ENCODE data around the gene NBEA. TPM values are rescaled to one million over a fixed set of nuclear protein-coding genes. Genes with fewer than 3 reads are reported as not detected.
A peak's percentile ranks its signal among the peaks of the same experiment; 100 is the strongest.
"Not testable (repeated sequence)": the region's sequence is repeated elsewhere in the genome, so short reads cannot be mapped to it uniquely, and the experiment has no call there.

Gene NBEA
- total RNA-seq, 1 experiment from 2014 or later: 1.9 TPM

DNA sequence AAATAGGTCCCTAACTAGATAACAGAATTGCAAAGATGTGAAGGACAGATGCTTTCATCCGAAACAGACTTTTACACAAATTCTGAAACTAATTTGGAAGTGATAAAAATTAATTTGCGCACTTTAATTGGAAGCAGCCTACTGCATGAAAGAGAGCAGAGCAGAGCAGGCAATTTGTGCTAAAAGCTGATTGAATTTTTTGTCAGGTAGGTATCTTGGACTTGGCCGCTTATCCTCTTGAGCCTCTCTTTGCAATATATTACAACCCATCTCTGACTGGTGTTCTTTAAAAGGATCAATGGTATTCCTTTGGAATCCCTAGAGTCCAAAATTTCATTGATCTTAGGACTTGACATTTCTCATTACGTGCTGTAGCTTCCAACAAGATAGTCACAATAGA, 717.7 kb downstream of the NBEA start:
- no peak for DNase-seq (ENCODE audit: low read depth)

GRCh38 chr13:35664747-35665146, 722.7 kb downstream of the NBEA start:
- no peak for DNase-seq (ENCODE audit: low read depth)

DNA sequence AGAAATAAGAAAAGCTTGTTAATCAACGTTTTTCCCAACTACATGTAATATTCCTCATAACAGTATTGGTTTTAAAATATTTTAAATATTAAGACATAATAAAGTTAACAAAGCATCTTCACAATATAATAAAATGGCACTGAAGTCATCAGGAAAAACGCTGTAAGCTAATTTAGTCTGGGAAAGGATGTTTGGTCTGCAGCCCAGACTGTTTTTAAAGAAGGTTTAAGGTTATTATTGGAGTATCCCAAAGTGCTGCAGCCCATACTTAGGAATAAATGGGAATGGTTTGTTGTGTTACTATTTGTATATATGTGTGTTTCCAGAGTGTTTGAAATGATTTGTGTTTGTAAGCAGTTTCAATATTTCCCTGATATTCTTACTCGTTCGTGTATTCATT, 727.3 kb downstream of the NBEA start:
- no peak for DNase-seq (ENCODE audit: low read depth)

GRCh38 chr13:35672611-35673010, 730.5 kb downstream of the NBEA start:
- DNase-seq (ENCODE audit: low read depth): no peak

DNA sequence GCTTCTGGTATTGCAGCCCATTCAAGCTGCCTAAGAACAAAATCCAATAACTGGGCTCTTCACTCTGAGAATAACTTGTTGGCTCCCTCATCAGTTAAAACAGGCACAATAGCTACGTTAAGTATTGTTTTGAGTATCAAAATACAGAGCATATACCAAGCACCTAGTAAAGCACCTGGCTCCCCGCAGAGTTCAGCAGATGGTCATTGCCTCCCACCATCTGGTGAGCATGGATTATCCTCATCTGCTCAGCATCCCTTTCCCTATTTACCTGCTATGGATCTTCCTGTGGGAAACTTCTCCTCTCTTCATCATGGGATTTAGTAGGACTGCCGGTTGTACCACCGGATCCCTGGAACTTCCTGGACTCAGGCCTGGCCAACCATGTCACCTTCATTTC, 733.6 kb downstream of the NBEA start:
- DNase-seq (ENCODE audit: low read depth): no peak

- DNase-seq (ENCODE audit: low read depth): not testable (repeated sequence)
Observed at GRCh38 chr13:35677863-35678262, 735.8 kb downstream of the NBEA start.

DNA sequence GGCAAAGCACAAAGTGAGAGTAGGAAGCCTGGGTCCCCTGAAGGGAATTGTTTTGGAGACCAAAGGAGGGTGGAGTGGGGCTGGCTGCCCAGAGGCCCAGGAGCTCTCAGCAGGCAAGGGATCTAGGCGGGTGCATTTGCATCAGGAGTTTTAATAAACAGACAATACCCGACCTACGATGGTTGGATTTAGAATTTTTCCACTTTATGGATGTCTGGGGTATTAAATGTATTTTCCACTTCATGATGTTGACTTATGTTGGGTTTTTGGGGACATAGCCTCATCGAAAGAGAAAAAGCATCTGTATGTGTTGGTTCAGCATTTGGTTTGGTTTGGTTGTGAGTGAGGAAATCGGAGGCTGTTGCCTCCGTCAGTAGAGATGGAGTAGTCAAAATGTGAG, 739.6 kb downstream of the NBEA start:
- no peak for DNase-seq (ENCODE audit: low read depth)

DNA sequence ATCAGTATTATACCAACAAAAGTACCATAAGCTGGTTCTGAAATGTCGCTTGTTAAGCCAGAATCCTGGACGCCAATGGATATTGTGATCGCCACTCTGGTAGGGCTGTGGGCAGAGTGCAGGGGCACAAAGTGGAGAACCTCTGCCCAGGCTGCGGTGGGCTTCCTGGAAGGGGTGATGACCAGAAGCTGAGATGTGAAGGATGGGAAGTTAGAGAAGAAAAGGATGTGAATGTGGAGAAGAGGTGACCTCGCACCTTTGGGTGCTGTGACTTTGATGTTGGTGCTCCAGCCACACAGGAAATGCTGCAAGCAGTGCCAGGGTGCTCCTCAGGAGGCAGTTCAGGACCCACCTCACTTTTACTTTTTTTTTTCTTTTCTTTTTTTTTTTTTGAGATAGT, 742.4 kb downstream of the NBEA start:
- no peak for DNase-seq (ENCODE audit: low read depth)

DNA sequence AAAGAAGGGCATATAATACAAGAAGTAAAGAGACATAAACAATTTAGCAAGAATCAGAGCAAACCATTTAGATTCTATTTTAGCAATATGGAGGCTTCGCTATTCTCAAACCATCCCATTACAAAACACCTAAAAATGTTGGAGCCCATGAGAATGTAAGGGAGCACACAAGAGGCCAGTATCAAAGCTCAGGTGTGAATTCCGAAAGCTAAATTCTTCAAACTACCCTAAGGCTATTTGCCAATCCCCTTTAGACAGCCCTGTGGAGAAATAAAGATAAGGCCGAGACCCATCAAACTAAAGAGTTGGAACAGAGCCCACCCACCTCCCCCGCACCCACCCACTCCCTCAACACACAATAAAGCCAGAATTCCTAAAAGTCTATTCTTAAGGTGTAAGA, 745.3 kb downstream of the NBEA start:
- DNase-seq (ENCODE audit: low read depth): no peak

DNA sequence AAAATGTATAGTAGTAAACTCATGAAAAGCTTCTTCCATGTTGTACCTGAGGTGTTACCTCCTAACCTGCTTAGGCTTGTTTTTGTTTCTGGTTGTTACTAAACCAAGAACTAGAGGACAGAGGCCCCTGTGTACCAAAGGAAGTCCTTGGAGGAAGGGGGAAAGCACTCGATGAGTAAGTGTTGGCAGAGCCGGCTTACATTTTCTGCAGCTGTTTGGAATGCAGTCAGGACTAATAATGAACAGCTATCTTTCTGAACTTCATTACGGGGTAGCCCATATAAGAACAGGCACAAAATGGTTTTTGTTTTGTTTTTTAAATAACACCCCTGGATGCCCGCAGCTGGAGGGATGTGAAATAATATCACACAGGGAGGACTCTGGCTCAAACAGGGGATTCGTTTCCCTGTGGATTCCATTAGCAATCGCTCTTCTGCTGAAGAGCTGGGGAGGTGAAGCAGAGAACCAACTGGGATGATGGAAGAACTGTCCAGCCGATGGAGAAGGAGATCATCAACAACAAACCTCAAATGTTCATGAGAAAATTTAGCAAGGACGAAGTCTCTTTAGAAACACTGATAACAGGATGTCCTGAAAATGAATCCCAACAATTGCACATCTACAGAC, 748.6 kb downstream of the NBEA start:
- no peak for DNase-seq (ENCODE audit: low read depth)

- no peak for DNase-seq (ENCODE audit: low read depth)
Observed at GRCh38 chr13:35693134-35693784, 751.2 kb downstream of the NBEA start.

GRCh38 chr13:35694031-35694430, 752.0 kb downstream of the NBEA start:
- no peak for DNase-seq (ENCODE audit: low read depth)

GRCh38 chr13:35694549-35695447, 752.7 kb downstream of the NBEA start:
- DNase-seq (ENCODE audit: low read depth): no peak

GRCh38 chr13:35695448-35695770, 753.3 kb downstream of the NBEA start:
- DNase-seq (ENCODE audit: low read depth): no peak

DNA sequence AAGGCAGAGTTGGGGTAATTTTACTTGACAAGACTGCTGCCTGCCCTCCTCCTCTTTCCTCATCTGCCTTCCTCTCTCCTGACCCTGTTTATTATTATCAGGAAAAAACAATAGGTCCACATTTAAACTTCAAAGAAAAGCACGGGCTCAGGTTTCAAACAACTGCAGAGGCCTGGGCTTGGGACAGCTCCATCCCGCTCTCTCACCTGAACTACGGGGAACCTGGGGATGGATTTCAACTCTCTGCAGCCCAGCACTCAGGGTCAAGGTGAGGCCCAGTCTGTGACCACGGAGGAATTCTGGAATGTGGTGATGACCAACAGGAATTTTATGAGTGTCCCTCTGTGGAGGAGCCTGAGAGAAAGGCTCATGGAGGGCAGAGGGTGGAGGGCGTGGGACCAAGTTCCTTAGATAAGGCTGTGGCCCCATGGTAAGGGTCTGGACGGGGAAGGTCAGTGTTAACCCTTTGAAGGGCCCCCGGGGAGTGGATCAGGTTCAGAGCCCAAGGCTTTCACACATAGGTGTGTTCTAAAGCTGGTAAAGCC, 755.2 kb downstream of the NBEA start:
- DNase-seq (ENCODE audit: low read depth): no peak

GRCh38 chr13:35698911-35699576, 757.0 kb downstream of the NBEA start:
- DNase-seq (ENCODE audit: low read depth): peak; percentile 38

- peak; percentile 39 for DNase-seq (ENCODE audit: low read depth)
Observed at GRCh38 chr13:35699825-35700510, 757.9 kb downstream of the NBEA start.

- no peak for DNase-seq (ENCODE audit: low read depth)
Observed at GRCh38 chr13:35700671-35701070, 758.6 kb downstream of the NBEA start.

GRCh38 chr13:35702316-35702715, 760.2 kb downstream of the NBEA start:
- no peak for DNase-seq (ENCODE audit: low read depth)

DNA sequence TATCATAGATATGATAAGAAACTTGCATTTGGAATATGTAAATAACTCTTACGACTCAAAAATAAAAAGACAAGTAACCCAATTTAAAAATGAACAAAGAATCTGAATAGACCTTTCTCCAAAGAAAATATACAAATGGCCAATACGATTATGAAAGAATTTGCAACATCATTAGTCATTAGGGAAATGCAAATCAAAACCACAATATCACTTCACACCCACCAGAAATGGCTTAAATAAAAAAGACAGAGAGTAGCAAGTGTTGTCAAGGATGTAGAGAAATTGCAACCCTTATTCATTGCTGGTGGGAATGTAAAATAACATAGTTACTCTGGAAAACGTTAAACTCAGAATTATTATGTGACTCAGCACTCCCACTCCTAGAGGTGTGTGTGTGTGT, 761.0 kb downstream of the NBEA start:
- no peak for DNase-seq (ENCODE audit: low read depth)

DNA sequence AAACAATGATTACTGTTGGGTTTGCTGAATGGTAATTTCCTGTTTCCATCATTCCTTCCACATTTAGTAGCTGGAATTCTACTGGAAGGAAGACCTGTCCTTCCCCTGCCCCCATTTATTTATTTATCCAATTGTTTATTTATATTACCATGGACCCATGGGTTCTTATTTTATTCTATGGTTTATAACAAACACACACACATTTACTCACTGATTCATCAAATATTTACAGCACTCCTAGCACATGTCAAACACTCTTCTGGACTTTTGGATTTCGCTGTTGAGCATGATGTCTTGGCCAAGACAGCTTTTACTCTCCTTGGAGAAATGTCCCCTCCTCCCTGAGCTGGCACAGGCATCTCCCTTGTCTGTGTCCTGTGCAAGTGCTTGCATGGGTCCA, 762.3 kb downstream of the NBEA start:
- DNase-seq (ENCODE audit: low read depth): no peak

- DNase-seq (ENCODE audit: low read depth): no peak
Observed at GRCh38 chr13:35706281-35706680, 764.2 kb downstream of the NBEA start.

Measured in Daoy (cell line).